ENCODE results near the gene PFN3.

The PFN3 gene

GRCh38 chr5:177385720-177386119 lies 14.7 kb downstream of the PFN3 start:
- no peak overlapping the region for H3K4me3 ChIP-seq (ENCODE audit: control insufficient read depth, low read depth, low read length)
- no peak for TF ChIP-seq CTCF (IDR thresholded peaks at IDR 0.05; ENCODE audit: control insufficient read depth, insufficient read depth, low read depth, low read length, missing control alignments)
- DNase-seq (ENCODE audit: low read depth), result no peak

GRCh38 chr5:177384134-177384533 lies 16.3 kb downstream of the PFN3 start, which contains the start of gene SLC34A1:
SLC34A1 (plus strand) TSS chr5:177384434; CDS start chr5:177385742, 1,308 bp downstream.
- no peak within 1 kb of the TSS for H3K4me3 ChIP-seq (ENCODE audit: control insufficient read depth, low read depth, low read length)
- TF ChIP-seq CTCF (IDR thresholded peaks at IDR 0.05; ENCODE audit: control insufficient read depth, insufficient read depth, low read depth, low read length, missing control alignments), result no peak
- DNase-seq (ENCODE audit: low read depth), result no peak

GRCh38 chr5:177383181-177383580 lies 17.3 kb downstream of the PFN3 start:
- H3K4me3 ChIP-seq (ENCODE audit: control insufficient read depth, low read depth, low read length), result no peak overlapping the region
- TF ChIP-seq CTCF (IDR thresholded peaks at IDR 0.05; ENCODE audit: control insufficient read depth, insufficient read depth, low read depth, low read length, missing control alignments), result no peak
- no peak for DNase-seq (ENCODE audit: low read depth)

GRCh38 chr5:177382423-177383029 lies 17.9 kb downstream of the PFN3 start:
- DNase-seq (ENCODE audit: low read depth), result no peak

GRCh38 chr5:177380805-177381126 lies 19.7 kb downstream of the PFN3 start:
- no peak for TF ChIP-seq CTCF (IDR thresholded peaks at IDR 0.05; ENCODE audit: control insufficient read depth, insufficient read depth, low read depth, low read length, missing control alignments)
- no peak for DNase-seq (ENCODE audit: low read depth)

More at GRCh38 chr5:177382423-177383029, 17.9 kb downstream of the PFN3 start:
- H3K4me3 ChIP-seq (ENCODE audit: control insufficient read depth, low read depth, low read length), result no peak overlapping the region
- TF ChIP-seq CTCF (IDR thresholded peaks at IDR 0.05; ENCODE audit: control insufficient read depth, insufficient read depth, low read depth, low read length, missing control alignments), result peak; percentile 18

GRCh38 chr5:177378884-177379883 lies 21.3 kb downstream of the PFN3 start:
- TF ChIP-seq CTCF (IDR thresholded peaks at IDR 0.05; ENCODE audit: control insufficient read depth, insufficient read depth, low read depth, low read length, missing control alignments), result no peak
- no peak for DNase-seq (ENCODE audit: low read depth)
- H3K4me3 ChIP-seq (ENCODE audit: control insufficient read depth, low read depth, low read length), result no peak overlapping the region

More at GRCh38 chr5:177380805-177381126, 19.7 kb downstream of the PFN3 start:
- no peak overlapping the region for H3K4me3 ChIP-seq (ENCODE audit: control insufficient read depth, low read depth, low read length)

All from AG09309 (cell line).